ENCODE results near the gene CHD9. TPM values are rescaled to one million over a fixed set of nuclear protein-coding genes. Genes with fewer than 3 reads are reported as not detected.
"Not testable (repeated sequence)": the region's sequence is repeated elsewhere in the genome, so short reads cannot be mapped to it uniquely, and the experiment has no call there.

Gene CHD9
- total RNA-seq, 1 donor from 2014 or later: 68.6 TPM

DNA sequence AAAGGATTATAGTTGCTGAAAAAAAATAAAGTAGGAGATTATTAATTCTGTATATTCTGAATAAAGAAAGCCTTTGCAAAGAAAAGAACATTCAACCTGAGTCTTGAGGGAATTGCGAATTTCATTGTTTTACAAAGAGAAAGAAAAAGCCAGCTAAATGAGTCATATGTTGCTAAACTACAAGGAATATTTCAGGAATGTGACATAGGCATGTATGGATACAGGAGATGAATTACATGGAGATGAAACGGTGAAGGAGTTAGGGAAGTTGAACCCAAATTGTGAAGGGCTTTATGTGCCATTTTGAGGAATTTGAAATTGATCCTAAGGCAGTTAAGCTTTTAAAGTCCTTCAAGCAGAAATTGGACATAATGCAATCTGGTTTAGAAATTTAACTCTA is 202.2 kb downstream of the CHD9 start:
- H3K4me1 Mint-ChIP-seq (ENCODE audit: unreplicated experiment): no peaks in the 10 kb centered on the region
- no peak for DNase-seq (ENCODE audit: extremely low spot score, unreplicated experiment)
- no peaks in the 10 kb centered on the region for H3K27me3 Mint-ChIP-seq
- TF ChIP-seq, protein P1, sequence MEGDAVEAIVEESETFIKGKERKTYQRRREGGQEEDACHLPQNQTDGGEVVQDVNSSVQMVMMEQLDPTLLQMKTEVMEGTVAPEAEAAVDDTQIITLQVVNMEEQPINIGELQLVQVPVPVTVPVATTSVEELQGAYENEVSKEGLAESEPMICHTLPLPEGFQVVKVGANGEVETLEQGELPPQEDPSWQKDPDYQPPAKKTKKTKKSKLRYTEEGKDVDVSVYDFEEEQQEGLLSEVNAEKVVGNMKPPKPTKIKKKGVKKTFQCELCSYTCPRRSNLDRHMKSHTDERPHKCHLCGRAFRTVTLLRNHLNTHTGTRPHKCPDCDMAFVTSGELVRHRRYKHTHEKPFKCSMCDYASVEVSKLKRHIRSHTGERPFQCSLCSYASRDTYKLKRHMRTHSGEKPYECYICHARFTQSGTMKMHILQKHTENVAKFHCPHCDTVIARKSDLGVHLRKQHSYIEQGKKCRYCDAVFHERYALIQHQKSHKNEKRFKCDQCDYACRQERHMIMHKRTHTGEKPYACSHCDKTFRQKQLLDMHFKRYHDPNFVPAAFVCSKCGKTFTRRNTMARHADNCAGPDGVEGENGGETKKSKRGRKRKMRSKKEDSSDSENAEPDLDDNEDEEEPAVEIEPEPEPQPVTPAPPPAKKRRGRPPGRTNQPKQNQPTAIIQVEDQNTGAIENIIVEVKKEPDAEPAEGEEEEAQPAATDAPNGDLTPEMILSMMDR (conservative IDR thresholded peaks at IDR 0.05): no peak
- no peak overlapping the region for H3K4me3 Mint-ChIP-seq
- H3K36me3 Mint-ChIP-seq: peaks cover 57% of the 10 kb centered on the region
- no peak overlapping the region for H3K27ac Mint-ChIP-seq
- peaks cover 3% of the 10 kb centered on the region for H3K9me3 Mint-ChIP-seq

- Mint-ChIP-seq H3K4me1 (ENCODE audit: unreplicated experiment) (no peaks in the 10 kb centered on the region), H3K4me3 (no peak overlapping the region), H3K27ac (no peak overlapping the region), H3K36me3 (peaks cover 49% of the 10 kb centered on the region), H3K27me3 (no peaks in the 10 kb centered on the region), H3K9me3 (no peaks in the 10 kb centered on the region)
- DNase-seq (ENCODE audit: extremely low spot score, unreplicated experiment): no peak
- TF ChIP-seq, protein P1 (conservative IDR thresholded peaks at IDR 0.05): no peak
Observed at GRCh38 chr16:53258809-53259208, 204.0 kb downstream of the CHD9 start.

DNA sequence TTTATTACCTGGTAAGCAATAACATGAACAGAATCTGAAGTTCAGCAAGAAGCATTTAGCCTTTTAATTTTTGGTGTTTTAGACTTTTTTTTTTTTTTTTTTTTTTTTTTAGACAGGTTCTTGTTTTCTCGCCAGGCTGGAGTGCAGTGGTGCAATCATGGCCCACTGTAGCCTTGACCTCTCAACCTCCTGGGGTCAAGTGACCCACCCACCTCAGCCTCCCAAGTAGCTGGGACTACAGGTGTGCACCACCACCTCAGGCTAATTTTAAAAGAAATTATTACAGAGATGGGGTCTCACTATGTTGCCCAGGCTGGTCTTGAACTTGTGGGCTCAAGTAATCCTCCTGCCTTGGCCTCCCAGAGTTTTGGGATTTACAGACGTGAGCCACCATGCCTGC is 206.5 kb downstream of the CHD9 start:
- TF ChIP-seq, protein P1 (conservative IDR thresholded peaks at IDR 0.05): no peak
- H3K4me1 Mint-ChIP-seq (ENCODE audit: unreplicated experiment): no peaks in the 10 kb centered on the region
- peaks cover 41% of the 10 kb centered on the region for H3K36me3 Mint-ChIP-seq
- H3K27ac Mint-ChIP-seq: no peak overlapping the region
- no peaks in the 10 kb centered on the region for H3K27me3 Mint-ChIP-seq
- no peak overlapping the region for H3K4me3 Mint-ChIP-seq
- DNase-seq (ENCODE audit: extremely low spot score, unreplicated experiment): no peak
- H3K9me3 Mint-ChIP-seq: no peaks in the 10 kb centered on the region

DNA sequence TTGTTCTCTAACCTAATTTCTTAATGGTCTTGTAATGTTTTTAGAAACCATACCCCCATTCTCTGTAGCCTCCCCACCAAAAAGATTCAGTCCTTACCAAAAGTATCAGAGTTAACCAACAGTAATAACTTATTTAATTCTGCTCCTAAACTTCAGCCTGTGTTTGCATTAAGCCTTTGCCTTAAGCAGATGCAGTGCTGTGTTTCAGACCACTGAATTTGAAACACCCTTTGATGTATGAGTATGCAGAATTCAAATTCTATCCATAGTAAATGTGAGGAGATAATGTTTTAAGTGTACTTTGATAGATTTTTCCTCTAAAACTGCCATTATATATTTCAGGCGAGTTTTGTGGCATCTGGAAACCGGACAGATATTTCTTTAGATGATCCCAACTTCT is 207.9 kb downstream of the CHD9 start:
- H3K27ac Mint-ChIP-seq: no peak overlapping the region
- no peaks in the 10 kb centered on the region for H3K27me3 Mint-ChIP-seq
- TF ChIP-seq, protein P1 (conservative IDR thresholded peaks at IDR 0.05): no peak
- no peaks in the 10 kb centered on the region for H3K9me3 Mint-ChIP-seq
- H3K4me3 Mint-ChIP-seq: no peak overlapping the region
- no peaks in the 10 kb centered on the region for H3K4me1 Mint-ChIP-seq (ENCODE audit: unreplicated experiment)
- peaks cover 31% of the 10 kb centered on the region for H3K36me3 Mint-ChIP-seq
- no peak for DNase-seq (ENCODE audit: extremely low spot score, unreplicated experiment)

DNA sequence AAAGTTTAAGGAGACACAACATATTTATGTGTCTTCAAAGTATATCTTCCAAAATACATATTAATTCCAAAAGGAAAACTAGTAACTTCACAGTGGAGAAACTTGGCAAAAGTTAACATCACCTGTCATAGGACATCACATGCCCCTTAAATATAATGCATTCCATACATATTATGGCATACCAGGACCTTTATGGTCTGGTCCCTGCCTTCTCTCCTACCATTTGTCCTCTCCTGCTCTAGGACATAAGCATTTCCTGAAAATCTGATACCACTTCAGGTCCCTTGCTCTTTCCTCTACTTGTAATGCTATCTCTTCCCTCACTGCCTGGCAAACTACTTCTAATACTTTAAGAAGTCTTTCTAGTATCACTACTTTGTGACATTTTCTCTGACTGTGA is 211.4 kb downstream of the CHD9 start:
- Mint-ChIP-seq H3K9me3 (no peaks in the 10 kb centered on the region), H3K36me3 (peaks cover 22% of the 10 kb centered on the region), H3K27ac (no peak overlapping the region), H3K27me3 (no peaks in the 10 kb centered on the region), H3K4me1 (ENCODE audit: unreplicated experiment) (no peaks in the 10 kb centered on the region), H3K4me3 (no peak overlapping the region)
- TF ChIP-seq, protein P1 (conservative IDR thresholded peaks at IDR 0.05): no peak
- no peak for DNase-seq (ENCODE audit: extremely low spot score, unreplicated experiment)

GRCh38 chr16:53278498-53278897 is 223.7 kb downstream of the CHD9 start:
- not testable (repeated sequence) for DNase-seq (ENCODE audit: extremely low spot score, unreplicated experiment); H3K27ac Mint-ChIP-seq

More at GRCh38 chr16:53278498-53278897, 223.7 kb downstream of the CHD9 start:
- not testable (repeated sequence) for H3K9me3 Mint-ChIP-seq; H3K36me3 Mint-ChIP-seq; H3K27me3 Mint-ChIP-seq; H3K4me1 Mint-ChIP-seq (ENCODE audit: unreplicated experiment); H3K4me3 Mint-ChIP-seq

All from type B pancreatic cell (in vitro differentiated cells).